Stomach (tissue), 9 donors: Measurements from ENCODE around the gene PIGP. TPM values are rescaled to one million over a fixed set of nuclear protein-coding genes. Genes with fewer than 3 reads are reported as not detected.

Source experiments
- DNase-seq, 2 donors: peaks; one replicate each; pipeline versions ENCODE4 v3.0.0 to v3.0.0-alpha.2; 2013 to 2019
- H3K27ac ChIP-seq, 5 donors: fragments of 200-600 bp in 4 of 5; sonication (generic) in 4 of 5; one replicate each; pipeline ENCODE4 v1.5.1; 2013 to 2019; ENCODE audit warnings: mild to moderate bottlenecking in 1 of 5, moderate library complexity in 1 of 5
- H3K27me3 ChIP-seq, 3 donors: fragments of 200-600 bp; sonication (generic); one replicate each; pipeline ENCODE4 v1.5.1; 2017 to 2019; ENCODE audit warnings: mixed run types in 1 of 3
- H3K36me3 ChIP-seq, 4 donors: fragments of 200-600 bp; sonication (generic); 1 replicate in 3 of 4; 2 replicates in 1 of 4; pipeline ENCODE4 v1.5.1; 2016 to 2019
- H3K4me1 ChIP-seq, 4 donors: fragments of 200-600 bp; sonication (generic); one replicate each; pipeline ENCODE4 v1.5.1; 2016 to 2019
- H3K4me3 ChIP-seq, 4 donors: fragments of 200-600 bp; sonication (generic) in 3 of 4; one replicate each; pipeline ENCODE4 v1.5.1; 2016 to 2019; ENCODE audit warnings: mild to moderate bottlenecking in 1 of 4
- H3K9me3 ChIP-seq, 4 donors: fragments of 200-600 bp; sonication (generic); one replicate each; pipeline ENCODE4 v1.5.1; 2016 to 2019
- CTCF ChIP-seq, 7 experiments: fragments of 450-650 bp in 4 of 7; fragments of 200-600 bp in 3 of 7; sonication (generic) in 3 of 7; IDR thresholded peaks; one replicate each; pipeline ENCODE4 v1.5.1; 2016 to 2019; ENCODE audit warnings: antibody characterized with exemption in 7 of 7, control low read depth in 2 of 7, mild to moderate bottlenecking in 1 of 7
- EP300 ChIP-seq: sonication (generic); formaldehyde crosslinking; IDR thresholded peaks from one replicate; pipeline ENCODE4 v1.6.1; 2017; ENCODE audit warnings: antibody characterized with exemption
- POLR2A ChIP-seq, 4 donors: fragments of 450-650 bp; IDR thresholded peaks; one replicate each; pipeline ENCODE4 v1.6.1; 2016; ENCODE audit warnings: antibody characterized with exemption in 4 of 4, control low read depth in 2 of 4, mild to moderate bottlenecking in 1 of 4, moderate library complexity in 1 of 4
- POLR2AphosphoS5 ChIP-seq, 3 donors: sonication (generic); formaldehyde crosslinking; IDR thresholded peaks; one replicate each; pipeline ENCODE4 v1.6.1; 2016; ENCODE audit warnings: antibody characterized with exemption in 3 of 3
- WGBS, 5 donors: extraction: QIAGEN DNeasy Blood & Tissue Kit in 3 of 5; methylation state at CpG; one replicate each; pipeline versions ENCODE4 v1.1.5 to v1.1.7; 2013 to 2018; 5-methylcytosine and 5-hydroxymethylcytosine counted together
- intact Hi-C: fragments of 100-400 bp; cut with DNase I; formaldehyde crosslinking; loops from one replicate; pipeline ENCODE4 v1.15.1; 2023; ENCODE audit warnings: low total_unique reads
- polyA plus RNA-seq, 3 donors: library from polyadenylated mRNA; stranded (reverse); fragments of 200-250 nt; gene quantifications; one replicate each; pipeline ENCODE4 v1.2.3, GENCODE V29; 2013
- total RNA-seq, 5 donors: library from RNA; depleted of rRNA; stranded (reverse); fragments of >200 nt; gene quantifications; one replicate each; pipeline versions ENCODE4 v1.1.0 to v1.2.3, GENCODE V29; 2014 to 2016
- donor health status: healthy with polysubstance abuse.
- donor health status: Bipolar disorder and iron deficiency.
- donor health status: healthy.

The PIGP gene
- total and polyA plus RNA-seq, 8 donors, result 7.0 to 115 (median 34.5) TPM

GRCh38 chr21:37032293-37032692, 40.6 kb downstream of the PIGP start:
- Histone ChIP-seq H3K4me3 (no peak overlapping the region), H3K27ac (no peak overlapping the region), H3K9me3 (no peaks in the 10 kb centered on the region), H3K27me3 (no peaks in the 10 kb centered on the region), H3K4me1 (no peaks in the 10 kb centered on the region), H3K36me3 (no peaks in the 10 kb centered on the region)
- intact Hi-C loops, result no loop called here
- TF ChIP-seq EP300 (no peak), POLR2A (IDR thresholded peaks at IDR 0.05) (no peak), POLR2AphosphoS5 (IDR thresholded peaks at IDR 0.05) (no peak), CTCF (IDR thresholded peaks at IDR 0.05) (no peak)
- DNase-seq, result no peak
- 79 to 88% (median 84%) methylated on average over 5 of the region's 5 CpGs for WGBS, 5 donors

- Histone ChIP-seq H3K9me3 (no peaks in the 10 kb centered on the region), H3K27me3 (no peaks in the 10 kb centered on the region), H3K4me3 (no peak overlapping the region), H3K27ac (no peak overlapping the region), H3K4me1 (no peaks in the 10 kb centered on the region), H3K36me3 (no peaks in the 10 kb centered on the region)
- 87 to 99% (median 94%) methylated on average over 4 of the region's 4 CpGs for WGBS, 5 donors
- intact Hi-C loops, result no loop called here
- DNase-seq, result no peak
- TF ChIP-seq CTCF (IDR thresholded peaks at IDR 0.05), result no peak
- no peak for TF ChIP-seq EP300
- TF ChIP-seq POLR2A (IDR thresholded peaks at IDR 0.05), result no peak
- no peak for TF ChIP-seq POLR2AphosphoS5 (IDR thresholded peaks at IDR 0.05)
Observed at GRCh38 chr21:37030864-37031263, 42.0 kb downstream of the PIGP start.

GRCh38 chr21:37028570-37028969, 44.3 kb downstream of the PIGP start:
- intact Hi-C loops, result no loop called here
- no peaks in the 10 kb centered on the region for H3K9me3 ChIP-seq
- no peak for TF ChIP-seq EP300
- no peak for TF ChIP-seq POLR2A (IDR thresholded peaks at IDR 0.05)
- no peak for TF ChIP-seq POLR2AphosphoS5 (IDR thresholded peaks at IDR 0.05)
- TF ChIP-seq CTCF (IDR thresholded peaks at IDR 0.05), result no peak
- no peak for DNase-seq
- no peak overlapping the region for H3K27ac ChIP-seq
- 79 to 87% (median 85%) methylated on average over 4 of the region's 4 CpGs for WGBS, 5 donors
- H3K27me3 ChIP-seq, result no peaks in the 10 kb centered on the region
- H3K4me1 ChIP-seq, result no peaks in the 10 kb centered on the region
- no peak overlapping the region for H3K4me3 ChIP-seq
- no peaks in the 10 kb centered on the region for H3K36me3 ChIP-seq

- no peaks in the 10 kb centered on the region for H3K9me3 ChIP-seq
- intact Hi-C loops, result no loop called here
- H3K27me3 ChIP-seq, result no peaks in the 10 kb centered on the region
- DNase-seq, result no peak
- H3K4me3 ChIP-seq, result no peak overlapping the region
- no peaks in the 10 kb centered on the region for H3K36me3 ChIP-seq
- WGBS, 5 donors, result 41 to 48% (median 44%) methylated on average over 4 of the region's 4 CpGs
- no peak overlapping the region for H3K27ac ChIP-seq
- TF ChIP-seq POLR2A (IDR thresholded peaks at IDR 0.05), result no peak
- TF ChIP-seq CTCF (IDR thresholded peaks at IDR 0.05), result no peak
- TF ChIP-seq POLR2AphosphoS5 (IDR thresholded peaks at IDR 0.05), result no peak
- TF ChIP-seq EP300, result no peak
- H3K4me1 ChIP-seq, result no peaks in the 10 kb centered on the region
Observed at GRCh38 chr21:37026499-37026898, 46.4 kb downstream of the PIGP start.
